ENCODE results near the gene CSNK1D. TPM values are rescaled to one million over a fixed set of nuclear protein-coding genes. Genes with fewer than 3 reads are reported as not detected.

Gene CSNK1D
- total and polyA plus RNA-seq, 3 donors from 2014 or later: 137 to 179 (median 178) TPM

DNA sequence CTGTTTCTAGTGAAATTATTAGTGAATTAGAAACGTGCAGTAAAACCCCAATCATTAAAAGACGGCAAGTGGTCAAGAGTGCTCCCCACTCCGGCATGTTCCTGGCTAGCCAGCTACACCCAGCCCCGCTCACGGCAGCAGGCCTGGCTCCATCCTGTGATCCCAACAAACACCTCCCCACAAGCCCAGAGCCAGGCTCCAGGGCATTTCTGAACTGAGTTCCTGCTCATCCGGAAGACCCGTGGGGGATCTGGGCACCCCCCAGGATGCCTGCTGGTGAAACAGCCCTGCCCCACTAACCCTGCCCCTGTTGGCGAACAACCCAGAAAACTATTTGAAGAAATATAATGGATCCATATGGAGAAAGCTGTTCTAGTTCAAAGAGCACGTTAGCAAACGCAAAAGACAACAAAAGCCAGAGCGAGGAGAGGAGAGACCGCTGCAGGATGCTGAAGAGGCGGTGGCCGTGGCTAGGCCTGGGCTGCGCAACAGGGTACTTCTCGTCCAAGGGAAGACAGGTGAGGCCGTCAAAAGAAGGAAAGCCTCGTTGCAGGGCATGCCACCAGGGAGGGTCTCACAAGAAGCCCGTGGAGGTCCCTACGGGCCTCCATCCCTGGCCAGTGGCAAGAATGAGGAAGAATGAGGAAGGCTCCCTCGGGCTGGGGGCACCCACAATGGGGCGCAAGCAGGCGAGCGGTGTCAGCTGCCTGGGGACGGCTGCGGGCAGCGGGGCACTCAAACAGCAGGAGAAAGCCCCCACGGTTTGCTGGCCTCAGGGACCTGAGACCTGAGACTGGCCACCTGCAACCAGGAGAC, 25.4 kb downstream of the CSNK1D start:
- TF ChIP-seq, protein P1, sequence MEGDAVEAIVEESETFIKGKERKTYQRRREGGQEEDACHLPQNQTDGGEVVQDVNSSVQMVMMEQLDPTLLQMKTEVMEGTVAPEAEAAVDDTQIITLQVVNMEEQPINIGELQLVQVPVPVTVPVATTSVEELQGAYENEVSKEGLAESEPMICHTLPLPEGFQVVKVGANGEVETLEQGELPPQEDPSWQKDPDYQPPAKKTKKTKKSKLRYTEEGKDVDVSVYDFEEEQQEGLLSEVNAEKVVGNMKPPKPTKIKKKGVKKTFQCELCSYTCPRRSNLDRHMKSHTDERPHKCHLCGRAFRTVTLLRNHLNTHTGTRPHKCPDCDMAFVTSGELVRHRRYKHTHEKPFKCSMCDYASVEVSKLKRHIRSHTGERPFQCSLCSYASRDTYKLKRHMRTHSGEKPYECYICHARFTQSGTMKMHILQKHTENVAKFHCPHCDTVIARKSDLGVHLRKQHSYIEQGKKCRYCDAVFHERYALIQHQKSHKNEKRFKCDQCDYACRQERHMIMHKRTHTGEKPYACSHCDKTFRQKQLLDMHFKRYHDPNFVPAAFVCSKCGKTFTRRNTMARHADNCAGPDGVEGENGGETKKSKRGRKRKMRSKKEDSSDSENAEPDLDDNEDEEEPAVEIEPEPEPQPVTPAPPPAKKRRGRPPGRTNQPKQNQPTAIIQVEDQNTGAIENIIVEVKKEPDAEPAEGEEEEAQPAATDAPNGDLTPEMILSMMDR (IDR thresholded peaks at IDR 0.05): no peak
- no peak for TF ChIP-seq POLR2A (IDR thresholded peaks at IDR 0.05)
- Histone ChIP-seq H3K4me3 (no peak overlapping the region), H3K27me3 (no peaks in the 10 kb centered on the region), H3K4me1 (peaks cover 35% of the 10 kb centered on the region), H3K36me3 (ENCODE audit: low read depth, missing control alignments) (no peaks in the 10 kb centered on the region), H3K27ac (peak overlapping the region; percentile 42 to 83), H3K9me3 (no peaks in the 10 kb centered on the region)
- DNase-seq: no peak
- 89 to 91% methylated on average over 24 to 28 of the region's 28 CpGs for WGBS, 2 donors
- intact Hi-C loops (cut with DNase I; ENCODE audit: low total_unique reads): loop anchor here (10.0 kb wide), 1 partner anchor 47 kb away; no protein-coding TSS in a partner anchor

DNA sequence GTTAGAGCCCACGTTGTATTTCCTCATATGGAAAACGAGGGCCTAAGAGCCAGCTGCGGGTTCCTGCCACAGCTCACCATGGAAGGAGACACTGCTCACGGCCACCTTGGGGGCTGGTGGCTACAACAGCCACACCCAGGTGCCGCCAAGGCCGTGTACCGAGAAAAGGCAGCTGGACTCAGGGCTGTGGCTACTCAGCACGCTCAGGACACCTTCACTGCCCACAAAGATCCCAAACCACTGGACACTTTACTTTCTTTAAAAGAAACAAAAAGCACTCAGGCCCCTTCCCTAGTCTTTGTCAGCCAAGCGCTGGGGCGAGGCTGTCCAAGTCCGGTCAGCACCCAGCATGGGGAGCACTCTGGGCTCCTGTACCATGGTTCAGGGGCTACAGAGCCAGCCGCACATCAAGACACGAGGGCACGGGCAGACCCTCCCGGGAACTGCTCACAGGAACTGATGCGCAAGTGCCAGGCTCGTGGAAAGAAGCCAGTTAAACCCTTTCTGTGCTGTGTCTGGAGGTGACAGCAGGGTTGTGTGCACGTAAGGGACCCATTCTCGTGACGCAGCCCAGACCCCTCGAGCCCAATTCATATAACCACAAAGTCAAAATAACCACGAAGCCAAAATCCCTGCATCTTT, 26.2 kb downstream of the CSNK1D start:
- peaks cover 42% of the 10 kb centered on the region for H3K4me1 ChIP-seq
- intact Hi-C loops (cut with DNase I; ENCODE audit: low total_unique reads): loop anchor here (10.0 kb wide), 1 partner anchor 47 kb away; no protein-coding TSS in a partner anchor
- TF ChIP-seq, protein P1 (IDR thresholded peaks at IDR 0.05): no peak
- no peak for TF ChIP-seq POLR2A (IDR thresholded peaks at IDR 0.05)

DNA sequence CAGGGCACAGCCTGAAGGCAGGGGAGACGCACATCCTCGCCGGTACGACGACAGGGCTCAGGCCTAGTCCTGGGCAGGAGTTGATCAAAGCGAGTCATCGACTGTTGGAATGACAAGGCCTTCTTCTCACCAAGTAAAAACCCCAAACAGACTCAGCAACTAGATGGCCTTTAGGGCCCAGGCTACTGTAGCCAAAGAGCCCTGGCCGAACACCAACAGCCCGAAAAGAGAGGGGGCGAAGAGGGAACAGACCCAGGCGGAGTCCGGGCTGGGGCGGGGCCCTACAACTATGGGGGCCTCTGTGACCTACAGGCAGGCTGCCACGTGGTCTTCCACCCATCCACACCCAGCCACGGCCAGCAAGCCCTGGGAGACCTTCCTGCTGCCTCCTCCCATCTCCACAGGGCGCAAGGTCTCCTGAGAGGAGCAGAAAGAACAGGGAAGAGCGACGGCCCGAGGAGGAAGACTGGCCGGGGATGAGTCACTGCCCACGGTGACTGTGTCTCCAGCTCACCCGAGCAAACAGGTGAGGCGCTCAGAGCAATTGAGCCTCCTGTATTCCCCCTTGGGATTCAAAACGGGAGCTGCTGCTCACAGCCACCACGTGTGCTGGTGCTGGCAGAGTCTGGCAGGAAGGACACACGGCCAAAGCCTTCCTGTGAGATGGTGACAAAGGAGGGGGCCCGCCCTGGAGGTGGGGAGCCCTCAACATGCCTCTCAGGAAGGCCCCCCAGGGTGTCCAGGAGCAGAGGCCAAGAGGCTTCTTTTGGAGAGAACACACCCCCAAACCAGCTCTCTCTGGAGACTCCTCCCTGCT, 26.9 kb downstream of the CSNK1D start:
- WGBS, 2 donors: 52 to 65% methylated on average over 14 to 27 of the region's 27 CpGs
- H3K27me3 ChIP-seq: no peaks in the 10 kb centered on the region

More for the DNA sequence above, 26.2 kb downstream of the CSNK1D start:
- DNase-seq: no peak
- Histone ChIP-seq H3K36me3 (ENCODE audit: low read depth, missing control alignments) (no peaks in the 10 kb centered on the region), H3K27ac (peak overlapping the region; percentile 42 to 83), H3K9me3 (no peaks in the 10 kb centered on the region), H3K27me3 (no peaks in the 10 kb centered on the region), H3K4me3 (no peak overlapping the region)
- whole genome bisulfite sequencing, 2 donors: 52 to 82% methylated on average over 10 to 22 of the region's 22 CpGs

DNA sequence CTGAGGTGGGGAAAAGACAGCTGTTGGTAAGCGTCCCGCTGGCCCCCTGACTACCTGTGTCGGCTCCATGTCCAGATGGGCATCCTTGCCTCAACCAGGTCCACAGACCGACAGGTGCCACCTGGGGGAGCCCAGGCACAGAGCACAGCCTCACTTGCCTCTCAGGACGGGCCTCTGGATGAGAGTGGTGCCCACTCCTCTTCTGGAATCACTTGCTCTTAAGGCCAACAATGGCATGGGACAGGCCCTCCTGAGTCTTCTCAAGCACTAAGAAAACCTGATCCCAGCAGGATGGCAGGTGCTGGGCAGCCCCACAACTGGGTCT, 27.5 kb downstream of the CSNK1D start:
- intact Hi-C loops (cut with DNase I; ENCODE audit: low total_unique reads): loop anchor here (10.0 kb wide), 1 partner anchor 49 kb away; no protein-coding TSS in a partner anchor
- peaks cover 55% of the 10 kb centered on the region for H3K4me1 ChIP-seq
- H3K27me3 ChIP-seq: no peaks in the 10 kb centered on the region
- WGBS, 2 donors: 90% methylated on average over 5 of the region's 5 CpGs; no CpG with 5 or more reads in 1 of the 2 donors
- H3K36me3 ChIP-seq (ENCODE audit: low read depth, missing control alignments): no peaks in the 10 kb centered on the region
- DNase-seq: no peak
- no peak overlapping the region for H3K4me3 ChIP-seq
- no peak for TF ChIP-seq POLR2A (IDR thresholded peaks at IDR 0.05)
- TF ChIP-seq, protein P1 (IDR thresholded peaks at IDR 0.05): no peak
- peak overlapping the region; percentile 42 to 83 for H3K27ac ChIP-seq
- H3K9me3 ChIP-seq: no peaks in the 10 kb centered on the region

More for the DNA sequence above, 26.9 kb downstream of the CSNK1D start:
- H3K27ac ChIP-seq: peak overlapping the region; percentile 42 to 83
- no peaks in the 10 kb centered on the region for H3K9me3 ChIP-seq
- peaks cover 50% of the 10 kb centered on the region for H3K4me1 ChIP-seq
- peak; percentile 59 for DNase-seq
- H3K36me3 ChIP-seq (ENCODE audit: low read depth, missing control alignments): no peaks in the 10 kb centered on the region
- H3K4me3 ChIP-seq: no peak overlapping the region
- TF ChIP-seq POLR2A (IDR thresholded peaks at IDR 0.05): no peak
- TF ChIP-seq, protein P1 (IDR thresholded peaks at IDR 0.05): no peak
- intact Hi-C loops (cut with DNase I; ENCODE audit: low total_unique reads): loop anchor here (10.0 kb wide), 1 partner anchor 48 kb away; no protein-coding TSS in a partner anchor

All from testis (tissue), 3 donors.